GM21447 (cell line): ENCODE measurements around the gene TBC1D13.
"Not testable (repeated sequence)": the region's sequence is repeated elsewhere in the genome, so short reads cannot be mapped to it uniquely, and the experiment has no call there.

Source experiments
- ATAC-seq: cut with Tn5 transposase; IDR thresholded peaks from one replicate; pipeline ENCODE4 v1.9.1; 2021; ENCODE audit not compliant: unreplicated experiment

Gene TBC1D13

GRCh38 chr9:128782669-128783068 lies 4.4 kb upstream of the TBC1D13 start:
- ATAC-seq = no peak

GRCh38 chr9:128785427-128785826 lies 1.6 kb upstream of the TBC1D13 start:
- ATAC-seq = no peak

GRCh38 chr9:128787659-128788058 lies 606 bp downstream of the TBC1D13 start:
- ATAC-seq = no peak

- no peak for ATAC-seq
Measured at GRCh38 chr9:128788445-128788844, 1.4 kb downstream of the TBC1D13 start.

- ATAC-seq = no peak
Measured at GRCh38 chr9:128790536-128790935, 3.5 kb downstream of the TBC1D13 start.

GRCh38 chr9:128792134-128792533 lies 5.1 kb downstream of the TBC1D13 start:
- no peak for ATAC-seq

GRCh38 chr9:128792978-128793686 lies 6.1 kb downstream of the TBC1D13 start:
- no peak for ATAC-seq

- ATAC-seq = not testable (repeated sequence)
Measured at GRCh38 chr9:128794961-128795360, 7.9 kb downstream of the TBC1D13 start.

GRCh38 chr9:128798896-128799295 lies 11.8 kb downstream of the TBC1D13 start:
- no peak for ATAC-seq

GRCh38 chr9:128800061-128800460 lies 13.0 kb downstream of the TBC1D13 start:
- no peak for ATAC-seq

GRCh38 chr9:128802482-128802881 lies 15.4 kb downstream of the TBC1D13 start:
- no peak for ATAC-seq

- no peak for ATAC-seq
Measured at GRCh38 chr9:128805661-128806060, 18.6 kb downstream of the TBC1D13 start.

GRCh38 chr9:128807827-128808226 lies 20.8 kb downstream of the TBC1D13 start:
- no peak for ATAC-seq

GRCh38 chr9:128808543-128808942 lies 21.5 kb downstream of the TBC1D13 start:
- ATAC-seq = no peak

GRCh38 chr9:128809036-128809599 lies 22.1 kb downstream of the TBC1D13 start:
- ATAC-seq = no peak

- no peak for ATAC-seq
Measured at GRCh38 chr9:128809831-128810230, 22.8 kb downstream of the TBC1D13 start.

- no peak for ATAC-seq
Measured at GRCh38 chr9:128810873-128811272, 23.8 kb downstream of the TBC1D13 start.

GRCh38 chr9:128818099-128818838 lies 31.2 kb downstream of the TBC1D13 start, which contains the start of gene ENDOG:
ENDOG (plus strand) TSS chr9:128818500; CDS start chr9:128818685, 185 bp downstream.
- ATAC-seq = peak; percentile 84

GRCh38 chr9:128818839-128819715 lies 32.0 kb downstream of the TBC1D13 start:
- ATAC-seq = peak; percentile 37

GRCh38 chr9:128819716-128820664 lies 32.9 kb downstream of the TBC1D13 start:
- ATAC-seq = no peak
